ENCODE measurements around the gene KMT2D.

The KMT2D gene

DNA sequence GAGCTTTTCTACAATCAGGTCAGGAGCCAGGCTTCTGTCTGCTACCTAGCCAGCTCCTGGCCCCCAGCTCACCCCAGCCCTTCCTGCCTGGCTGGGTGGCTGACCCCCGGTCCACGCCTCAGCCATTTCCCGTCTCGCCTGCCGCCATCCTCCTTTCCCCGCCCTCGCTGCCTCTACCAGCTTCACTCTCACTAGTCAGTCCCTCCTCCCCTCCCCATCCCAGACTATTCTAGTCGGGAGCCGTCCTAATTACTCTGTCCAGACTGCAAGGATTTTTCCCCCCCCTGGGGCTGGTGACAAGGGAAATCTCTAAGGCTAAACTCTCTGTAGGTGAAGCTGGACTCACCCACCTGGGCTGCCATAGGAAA, 33.2 kb upstream of the KMT2D start:
- Histone ChIP-seq H2BK120ac (ENCODE audit: low read depth, low read length) (no peak overlapping the region), H2AFZ (ENCODE audit: low read depth, low read length) (no peak overlapping the region), H3K14ac (ENCODE audit: low read length in 2 of 2) (no peak overlapping the region), H3K9me3 (ENCODE audit: control insufficient read depth, low read length) (no peaks in the 10 kb centered on the region), H3K18ac (ENCODE audit: low read depth in 1 of 2, low read length in 2 of 2) (no peak overlapping the region), H2AK5ac (ENCODE audit: low read length, severe bottlenecking) (no peak overlapping the region), H3K23ac (ENCODE audit: low read length in 2 of 2) (peak overlapping the region in 1 of 2 experiments; percentile 32), H4K91ac (ENCODE audit: low read length) (no peak overlapping the region), H2BK15ac (ENCODE audit: low read depth, poor library complexity, severe bottlenecking) (no peak overlapping the region), H3K27me3 (ENCODE audit: control insufficient read depth in 1 of 2, insufficient read depth in 1 of 2, low read length in 2 of 2) (peaks cover 66 to 70% of the 10 kb centered on the region in 2 experiments), H3K36me3 (ENCODE audit: control insufficient read depth in 1 of 2, insufficient read depth in 2 of 2, low read depth in 1 of 2, low read length in 2 of 2) (peaks cover 17 to 24% of the 10 kb centered on the region in 2 experiments), H3K79me1 (replicated peaks; ENCODE audit: low read length, poor library complexity, severe bottlenecking) (no peaks in the 10 kb centered on the region), H3K4me3 (ENCODE audit: insufficient read depth in 1 of 2, low read depth in 1 of 2, low read length in 2 of 2) (peak overlapping the region; percentile 16 to 53), H4K8ac (ENCODE audit: low read length) (no peak overlapping the region), H3K9ac (ENCODE audit: low read length) (no peak overlapping the region), H3K4ac (ENCODE audit: low read depth in 1 of 2, low read length in 2 of 2) (no peak overlapping the region), H3K4me1 (ENCODE audit: control insufficient read depth, insufficient read depth, low read depth, low read length) (peaks cover 33% of the 10 kb centered on the region), H3K27ac (ENCODE audit: low read length, poor library complexity, severe bottlenecking) (no peak overlapping the region), H3K4me2 (ENCODE audit: low read length, poor library complexity, severe bottlenecking) (peak overlapping the region; percentile 60), H2BK5ac (ENCODE audit: low read depth, low read length, poor library complexity, severe bottlenecking) (no peak overlapping the region), H2BK12ac (ENCODE audit: low read length in 2 of 2) (no peak overlapping the region)
- 6% methylated on average over 9 of the region's 9 CpGs for WGBS
- DNase-seq, result no peak

DNA sequence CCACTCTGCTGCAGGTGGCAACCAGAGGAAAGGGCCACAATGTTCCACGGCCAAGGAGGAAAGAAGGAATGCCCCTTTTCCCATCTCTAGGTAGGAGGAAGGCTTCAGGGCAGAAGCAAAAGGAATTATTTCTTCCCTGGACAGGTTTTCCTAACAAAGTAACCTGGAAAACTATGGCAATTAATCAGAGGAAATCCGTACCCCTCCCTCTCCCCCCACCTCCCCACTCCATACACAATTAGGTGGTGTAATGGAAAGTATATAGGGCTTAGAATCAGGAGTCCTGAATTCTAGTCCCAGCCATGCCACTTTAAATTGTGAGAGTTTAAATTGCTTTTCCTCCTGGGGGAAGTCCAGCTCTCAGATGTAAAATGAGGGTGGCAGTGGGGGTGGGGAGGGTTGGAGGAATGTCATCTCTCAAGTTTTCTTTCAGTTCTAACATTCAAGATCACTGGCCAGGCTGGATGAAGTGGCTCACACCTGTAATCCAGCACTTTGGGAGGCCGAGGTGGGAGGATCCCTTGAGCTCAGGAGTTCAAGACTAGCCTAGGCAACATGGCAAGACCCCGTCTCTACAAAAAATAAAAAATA, 32.3 kb upstream of the KMT2D start:
- Histone ChIP-seq H3K4me3 (ENCODE audit: insufficient read depth in 1 of 2, low read depth in 1 of 2, low read length in 2 of 2) (no peak overlapping the region), H3K4ac (ENCODE audit: low read depth in 1 of 2, low read length in 2 of 2) (no peak overlapping the region), H2AFZ (ENCODE audit: low read depth, low read length) (no peak overlapping the region), H3K27me3 (ENCODE audit: control insufficient read depth in 1 of 2, insufficient read depth in 1 of 2, low read length in 2 of 2) (peaks cover 70 to 74% of the 10 kb centered on the region in 2 experiments), H3K36me3 (ENCODE audit: control insufficient read depth in 1 of 2, insufficient read depth in 2 of 2, low read depth in 1 of 2, low read length in 2 of 2) (peaks cover 13 to 16% of the 10 kb centered on the region in 2 experiments), H3K9me3 (ENCODE audit: control insufficient read depth, low read length) (no peaks in the 10 kb centered on the region), H3K14ac (ENCODE audit: low read length in 2 of 2) (no peak overlapping the region), H3K27ac (ENCODE audit: low read length, poor library complexity, severe bottlenecking) (no peak overlapping the region), H2BK12ac (ENCODE audit: low read length in 2 of 2) (no peak overlapping the region), H3K4me1 (ENCODE audit: control insufficient read depth, insufficient read depth, low read depth, low read length) (peaks cover 38% of the 10 kb centered on the region), H3K9ac (ENCODE audit: low read length) (no peak overlapping the region), H4K8ac (ENCODE audit: low read length) (no peak overlapping the region), H2AK5ac (ENCODE audit: low read length, severe bottlenecking) (no peak overlapping the region), H2BK120ac (ENCODE audit: low read depth, low read length) (no peak overlapping the region), H3K23ac (ENCODE audit: low read length in 2 of 2) (no peak overlapping the region), H3K79me1 (replicated peaks; ENCODE audit: low read length, poor library complexity, severe bottlenecking) (no peaks in the 10 kb centered on the region), H3K18ac (ENCODE audit: low read depth in 1 of 2, low read length in 2 of 2) (no peak overlapping the region), H4K91ac (ENCODE audit: low read length) (no peak overlapping the region), H2BK15ac (ENCODE audit: low read depth, poor library complexity, severe bottlenecking) (no peak overlapping the region), H3K4me2 (ENCODE audit: low read length, poor library complexity, severe bottlenecking) (no peak overlapping the region), H2BK5ac (ENCODE audit: low read depth, low read length, poor library complexity, severe bottlenecking) (no peak overlapping the region)
- DNase-seq, result no peak
- 53% methylated on average over 1 of the region's 4 CpGs for WGBS

DNA sequence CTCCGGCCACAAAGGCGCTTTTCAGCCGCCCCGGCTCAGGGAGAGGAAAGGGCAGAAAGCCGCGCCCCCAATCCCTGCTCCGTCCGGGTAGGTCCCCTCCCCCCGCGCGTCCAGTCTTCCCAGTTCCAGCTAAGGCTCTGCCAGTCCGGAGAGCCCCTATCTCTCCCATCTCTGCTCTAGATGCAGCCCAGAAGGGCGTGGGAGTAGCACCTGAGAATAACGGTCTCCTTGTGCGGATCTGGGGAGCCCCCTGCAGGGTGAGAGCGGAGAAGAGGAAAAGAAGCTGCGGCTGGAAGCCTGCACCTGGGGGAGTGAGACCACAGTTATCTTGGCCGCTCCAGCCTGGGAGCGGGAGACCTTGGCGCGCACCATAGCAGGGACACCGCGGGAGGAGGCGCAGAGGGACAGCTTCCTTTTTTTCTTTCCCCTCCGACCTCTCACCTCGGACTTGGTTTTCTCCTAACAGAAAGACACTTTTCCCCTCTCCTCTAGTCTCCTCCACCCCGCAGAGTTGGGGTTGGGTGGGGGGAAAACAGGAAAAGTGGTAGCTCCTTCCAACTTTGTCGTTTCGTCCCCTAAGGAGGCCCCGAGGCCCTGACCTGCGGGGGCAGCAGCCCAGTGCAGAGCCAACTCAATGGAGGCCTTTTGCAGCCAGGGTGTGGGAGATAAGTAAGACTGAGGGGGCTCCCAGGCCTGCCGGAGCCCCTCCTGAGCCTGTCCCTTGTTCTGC, 31.7 kb upstream of the KMT2D start:
- Histone ChIP-seq H2AK5ac (ENCODE audit: low read length, severe bottlenecking) (no peak overlapping the region), H3K18ac (ENCODE audit: low read depth in 1 of 2, low read length in 2 of 2) (no peak overlapping the region), H3K23ac (ENCODE audit: low read length in 2 of 2) (peak overlapping the region in 1 of 2 experiments; percentile 57), H3K4me2 (ENCODE audit: low read length, poor library complexity, severe bottlenecking) (peak overlapping the region; percentile 77), H2BK120ac (ENCODE audit: low read depth, low read length) (no peak overlapping the region), H4K8ac (ENCODE audit: low read length) (no peak overlapping the region), H3K4ac (ENCODE audit: low read depth in 1 of 2, low read length in 2 of 2) (no peak overlapping the region), H3K27me3 (ENCODE audit: control insufficient read depth in 1 of 2, insufficient read depth in 1 of 2, low read length in 2 of 2) (peaks cover 70 to 74% of the 10 kb centered on the region in 2 experiments), H3K4me3 (ENCODE audit: insufficient read depth in 1 of 2, low read depth in 1 of 2, low read length in 2 of 2) (peak overlapping the region in 1 of 2 experiments; percentile 68), H3K4me1 (ENCODE audit: control insufficient read depth, insufficient read depth, low read depth, low read length) (peaks cover 38% of the 10 kb centered on the region), H3K9me3 (ENCODE audit: control insufficient read depth, low read length) (no peaks in the 10 kb centered on the region), H2BK12ac (ENCODE audit: low read length in 2 of 2) (no peak overlapping the region), H3K14ac (ENCODE audit: low read length in 2 of 2) (no peak overlapping the region), H2BK5ac (ENCODE audit: low read depth, low read length, poor library complexity, severe bottlenecking) (no peak overlapping the region), H3K36me3 (ENCODE audit: control insufficient read depth in 1 of 2, insufficient read depth in 2 of 2, low read depth in 1 of 2, low read length in 2 of 2) (peaks cover 6 to 10% of the 10 kb centered on the region in 2 experiments), H3K79me1 (replicated peaks; ENCODE audit: low read length, poor library complexity, severe bottlenecking) (no peaks in the 10 kb centered on the region), H2BK15ac (ENCODE audit: low read depth, poor library complexity, severe bottlenecking) (no peak overlapping the region), H3K9ac (ENCODE audit: low read length) (peak overlapping the region; percentile 36), H3K27ac (ENCODE audit: low read length, poor library complexity, severe bottlenecking) (no peak overlapping the region), H4K91ac (ENCODE audit: low read length) (no peak overlapping the region), H2AFZ (ENCODE audit: low read depth, low read length) (no peak overlapping the region)
- WGBS, result 10% methylated on average over 18 of the region's 32 CpGs
- DNase-seq, result peak; percentile 59

DNA sequence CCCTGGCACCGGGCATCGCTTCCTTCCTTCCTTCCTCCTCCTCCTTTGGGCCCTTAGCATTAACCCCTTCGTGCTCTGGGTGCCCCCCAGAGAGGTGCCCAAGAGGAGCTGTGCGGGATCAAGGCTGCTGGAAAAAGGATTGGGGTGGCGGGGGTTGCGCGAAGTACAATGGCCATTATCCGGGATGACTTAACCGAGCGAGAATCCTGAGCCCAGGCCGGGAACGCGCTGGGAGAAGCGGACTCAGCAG, 31.2 kb upstream of the KMT2D start:
- Histone ChIP-seq H2AFZ (ENCODE audit: low read depth, low read length) (no peak overlapping the region), H2BK15ac (ENCODE audit: low read depth, poor library complexity, severe bottlenecking) (no peak overlapping the region), H3K27me3 (ENCODE audit: control insufficient read depth in 1 of 2, insufficient read depth in 1 of 2, low read length in 2 of 2) (peaks cover 70 to 77% of the 10 kb centered on the region in 2 experiments), H3K23ac (ENCODE audit: low read length in 2 of 2) (no peak overlapping the region), H3K4me3 (ENCODE audit: insufficient read depth in 1 of 2, low read depth in 1 of 2, low read length in 2 of 2) (peak overlapping the region in 1 of 2 experiments; percentile 68), H3K79me1 (replicated peaks; ENCODE audit: low read length, poor library complexity, severe bottlenecking) (no peaks in the 10 kb centered on the region), H3K4me2 (ENCODE audit: low read length, poor library complexity, severe bottlenecking) (peak overlapping the region; percentile 77), H4K91ac (ENCODE audit: low read length) (no peak overlapping the region), H3K4ac (ENCODE audit: low read depth in 1 of 2, low read length in 2 of 2) (no peak overlapping the region), H3K9ac (ENCODE audit: low read length) (peak overlapping the region; percentile 36), H2AK5ac (ENCODE audit: low read length, severe bottlenecking) (no peak overlapping the region), H3K4me1 (ENCODE audit: control insufficient read depth, insufficient read depth, low read depth, low read length) (peaks cover 38% of the 10 kb centered on the region), H3K36me3 (ENCODE audit: control insufficient read depth in 1 of 2, insufficient read depth in 2 of 2, low read depth in 1 of 2, low read length in 2 of 2) (peaks cover 1 to 5% of the 10 kb centered on the region in 2 experiments), H2BK12ac (ENCODE audit: low read length in 2 of 2) (no peak overlapping the region), H4K8ac (ENCODE audit: low read length) (no peak overlapping the region), H3K18ac (ENCODE audit: low read depth in 1 of 2, low read length in 2 of 2) (no peak overlapping the region), H2BK120ac (ENCODE audit: low read depth, low read length) (no peak overlapping the region), H2BK5ac (ENCODE audit: low read depth, low read length, poor library complexity, severe bottlenecking) (no peak overlapping the region), H3K14ac (ENCODE audit: low read length in 2 of 2) (no peak overlapping the region), H3K27ac (ENCODE audit: low read length, poor library complexity, severe bottlenecking) (no peak overlapping the region), H3K9me3 (ENCODE audit: control insufficient read depth, low read length) (no peaks in the 10 kb centered on the region)
- WGBS, result 4% methylated on average over 12 of the region's 14 CpGs
- no peak for DNase-seq
